ENCODE results near the gene EIF2B4.

DNA sequence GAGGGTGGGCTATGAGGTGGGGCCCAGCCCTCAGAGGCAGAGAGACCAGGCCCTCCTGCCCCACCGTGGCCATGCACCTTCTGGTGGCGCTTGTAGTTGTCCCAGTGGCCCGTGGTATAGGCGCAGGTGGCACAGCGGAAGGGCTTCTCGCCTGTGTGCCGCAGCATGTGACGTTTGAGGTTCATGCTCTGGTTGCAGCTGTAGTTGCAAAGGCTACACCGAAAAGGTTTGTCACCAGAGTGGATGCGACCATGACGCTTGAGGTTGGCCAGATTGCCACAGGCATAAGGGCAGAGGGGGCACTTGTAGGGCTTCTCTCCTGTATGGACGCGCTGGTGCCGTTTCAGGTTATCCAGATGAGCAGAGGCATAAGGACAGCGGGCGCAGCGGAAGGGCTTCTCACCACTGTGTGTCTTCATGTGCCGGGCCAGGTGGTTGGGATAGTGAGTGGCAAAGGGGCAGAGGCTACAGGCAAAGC is 7.5 kb upstream of the EIF2B4 start:
- TF ChIP-seq, protein P1, sequence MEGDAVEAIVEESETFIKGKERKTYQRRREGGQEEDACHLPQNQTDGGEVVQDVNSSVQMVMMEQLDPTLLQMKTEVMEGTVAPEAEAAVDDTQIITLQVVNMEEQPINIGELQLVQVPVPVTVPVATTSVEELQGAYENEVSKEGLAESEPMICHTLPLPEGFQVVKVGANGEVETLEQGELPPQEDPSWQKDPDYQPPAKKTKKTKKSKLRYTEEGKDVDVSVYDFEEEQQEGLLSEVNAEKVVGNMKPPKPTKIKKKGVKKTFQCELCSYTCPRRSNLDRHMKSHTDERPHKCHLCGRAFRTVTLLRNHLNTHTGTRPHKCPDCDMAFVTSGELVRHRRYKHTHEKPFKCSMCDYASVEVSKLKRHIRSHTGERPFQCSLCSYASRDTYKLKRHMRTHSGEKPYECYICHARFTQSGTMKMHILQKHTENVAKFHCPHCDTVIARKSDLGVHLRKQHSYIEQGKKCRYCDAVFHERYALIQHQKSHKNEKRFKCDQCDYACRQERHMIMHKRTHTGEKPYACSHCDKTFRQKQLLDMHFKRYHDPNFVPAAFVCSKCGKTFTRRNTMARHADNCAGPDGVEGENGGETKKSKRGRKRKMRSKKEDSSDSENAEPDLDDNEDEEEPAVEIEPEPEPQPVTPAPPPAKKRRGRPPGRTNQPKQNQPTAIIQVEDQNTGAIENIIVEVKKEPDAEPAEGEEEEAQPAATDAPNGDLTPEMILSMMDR (IDR thresholded peaks at IDR 0.05) = no peak
- TF ChIP-seq POLR2A (IDR thresholded peaks at IDR 0.05) (no peak), EP300 (IDR thresholded peaks at IDR 0.05) (no peak)

All from tibial nerve (tissue), 4 donors.